ENCODE data around the gene MT1G.

GRCh38 chr16:56664506-56664905 is 3.4 kb downstream of the MT1G start:
- no peak for TF ChIP-seq POLR2AphosphoS5 (IDR thresholded peaks at IDR 0.05; ENCODE audit: low read depth)
- no peak for TF ChIP-seq EZH2 (IDR thresholded peaks at IDR 0.05; ENCODE audit: low read depth, unreplicated experiment)
- TF ChIP-seq, protein P1, sequence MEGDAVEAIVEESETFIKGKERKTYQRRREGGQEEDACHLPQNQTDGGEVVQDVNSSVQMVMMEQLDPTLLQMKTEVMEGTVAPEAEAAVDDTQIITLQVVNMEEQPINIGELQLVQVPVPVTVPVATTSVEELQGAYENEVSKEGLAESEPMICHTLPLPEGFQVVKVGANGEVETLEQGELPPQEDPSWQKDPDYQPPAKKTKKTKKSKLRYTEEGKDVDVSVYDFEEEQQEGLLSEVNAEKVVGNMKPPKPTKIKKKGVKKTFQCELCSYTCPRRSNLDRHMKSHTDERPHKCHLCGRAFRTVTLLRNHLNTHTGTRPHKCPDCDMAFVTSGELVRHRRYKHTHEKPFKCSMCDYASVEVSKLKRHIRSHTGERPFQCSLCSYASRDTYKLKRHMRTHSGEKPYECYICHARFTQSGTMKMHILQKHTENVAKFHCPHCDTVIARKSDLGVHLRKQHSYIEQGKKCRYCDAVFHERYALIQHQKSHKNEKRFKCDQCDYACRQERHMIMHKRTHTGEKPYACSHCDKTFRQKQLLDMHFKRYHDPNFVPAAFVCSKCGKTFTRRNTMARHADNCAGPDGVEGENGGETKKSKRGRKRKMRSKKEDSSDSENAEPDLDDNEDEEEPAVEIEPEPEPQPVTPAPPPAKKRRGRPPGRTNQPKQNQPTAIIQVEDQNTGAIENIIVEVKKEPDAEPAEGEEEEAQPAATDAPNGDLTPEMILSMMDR (conservative IDR thresholded peaks at IDR 0.05; ENCODE audit: low read depth in 2 of 2) = no peak
- no peak for TF ChIP-seq EZH2phosphoT487 (IDR thresholded peaks at IDR 0.05; ENCODE audit: unreplicated experiment)
- TF ChIP-seq, protein P2, sequence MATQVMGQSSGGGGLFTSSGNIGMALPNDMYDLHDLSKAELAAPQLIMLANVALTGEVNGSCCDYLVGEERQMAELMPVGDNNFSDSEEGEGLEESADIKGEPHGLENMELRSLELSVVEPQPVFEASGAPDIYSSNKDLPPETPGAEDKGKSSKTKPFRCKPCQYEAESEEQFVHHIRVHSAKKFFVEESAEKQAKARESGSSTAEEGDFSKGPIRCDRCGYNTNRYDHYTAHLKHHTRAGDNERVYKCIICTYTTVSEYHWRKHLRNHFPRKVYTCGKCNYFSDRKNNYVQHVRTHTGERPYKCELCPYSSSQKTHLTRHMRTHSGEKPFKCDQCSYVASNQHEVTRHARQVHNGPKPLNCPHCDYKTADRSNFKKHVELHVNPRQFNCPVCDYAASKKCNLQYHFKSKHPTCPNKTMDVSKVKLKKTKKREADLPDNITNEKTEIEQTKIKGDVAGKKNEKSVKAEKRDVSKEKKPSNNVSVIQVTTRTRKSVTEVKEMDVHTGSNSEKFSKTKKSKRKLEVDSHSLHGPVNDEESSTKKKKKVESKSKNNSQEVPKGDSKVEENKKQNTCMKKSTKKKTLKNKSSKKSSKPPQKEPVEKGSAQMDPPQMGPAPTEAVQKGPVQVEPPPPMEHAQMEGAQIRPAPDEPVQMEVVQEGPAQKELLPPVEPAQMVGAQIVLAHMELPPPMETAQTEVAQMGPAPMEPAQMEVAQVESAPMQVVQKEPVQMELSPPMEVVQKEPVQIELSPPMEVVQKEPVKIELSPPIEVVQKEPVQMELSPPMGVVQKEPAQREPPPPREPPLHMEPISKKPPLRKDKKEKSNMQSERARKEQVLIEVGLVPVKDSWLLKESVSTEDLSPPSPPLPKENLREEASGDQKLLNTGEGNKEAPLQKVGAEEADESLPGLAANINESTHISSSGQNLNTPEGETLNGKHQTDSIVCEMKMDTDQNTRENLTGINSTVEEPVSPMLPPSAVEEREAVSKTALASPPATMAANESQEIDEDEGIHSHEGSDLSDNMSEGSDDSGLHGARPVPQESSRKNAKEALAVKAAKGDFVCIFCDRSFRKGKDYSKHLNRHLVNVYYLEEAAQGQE (IDR thresholded peaks at IDR 0.05; ENCODE audit: unreplicated experiment) = no peak
- TF ChIP-seq ZNF331 (CRISPR knock-in tag; IDR thresholded peaks at IDR 0.05; ENCODE audit: low read depth) = no peak
- no peak for TF ChIP-seq CREB1 (CRISPR knock-in tag; IDR thresholded peaks at IDR 0.05; ENCODE audit: low read depth)
- TF ChIP-seq JUNB (IDR thresholded peaks at IDR 0.05; ENCODE audit: unreplicated experiment) = no peak
- TF ChIP-seq, protein P3, sequence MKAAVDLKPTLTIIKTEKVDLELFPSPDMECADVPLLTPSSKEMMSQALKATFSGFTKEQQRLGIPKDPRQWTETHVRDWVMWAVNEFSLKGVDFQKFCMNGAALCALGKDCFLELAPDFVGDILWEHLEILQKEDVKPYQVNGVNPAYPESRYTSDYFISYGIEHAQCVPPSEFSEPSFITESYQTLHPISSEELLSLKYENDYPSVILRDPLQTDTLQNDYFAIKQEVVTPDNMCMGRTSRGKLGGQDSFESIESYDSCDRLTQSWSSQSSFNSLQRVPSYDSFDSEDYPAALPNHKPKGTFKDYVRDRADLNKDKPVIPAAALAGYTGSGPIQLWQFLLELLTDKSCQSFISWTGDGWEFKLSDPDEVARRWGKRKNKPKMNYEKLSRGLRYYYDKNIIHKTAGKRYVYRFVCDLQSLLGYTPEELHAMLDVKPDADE (IDR thresholded peaks at IDR 0.05) = no peak

Data from GM23338 (cell line).